Non-pigmented ciliary epithelial cell (primary cell): ENCODE measurements around the gene BTG4.

Experiments used
- DNase-seq: peaks from one replicate; pipeline ENCODE4 v3.0.0-alpha.2; 2010; ENCODE audit warnings: low read depth

BTG4 gene

GRCh38 chr11:111494040-111494439 lies 18.1 kb downstream of the BTG4 start:
- no peak for DNase-seq

DNA sequence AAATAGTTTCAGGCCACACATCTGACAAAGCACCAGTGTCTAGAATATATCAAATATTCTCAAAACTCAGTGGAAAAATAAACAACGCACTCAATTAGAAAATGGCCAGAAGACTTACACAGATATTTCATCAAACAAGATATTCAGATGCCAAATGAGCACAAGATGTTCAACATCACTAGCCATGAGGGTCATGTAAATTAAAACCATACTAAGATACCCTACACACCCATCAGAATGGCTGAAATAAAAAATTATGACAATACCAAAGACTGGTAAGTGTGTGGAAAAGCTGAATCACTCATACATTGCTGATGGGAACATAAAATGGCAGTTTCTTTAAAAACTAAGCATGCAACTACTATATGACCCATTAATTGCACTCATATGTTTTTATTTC lies 21.7 kb downstream of the BTG4 start:
- DNase-seq, result no peak

- no peak for DNase-seq
Observed at GRCh38 chr11:111483431-111483830, 28.8 kb downstream of the BTG4 start.

DNA sequence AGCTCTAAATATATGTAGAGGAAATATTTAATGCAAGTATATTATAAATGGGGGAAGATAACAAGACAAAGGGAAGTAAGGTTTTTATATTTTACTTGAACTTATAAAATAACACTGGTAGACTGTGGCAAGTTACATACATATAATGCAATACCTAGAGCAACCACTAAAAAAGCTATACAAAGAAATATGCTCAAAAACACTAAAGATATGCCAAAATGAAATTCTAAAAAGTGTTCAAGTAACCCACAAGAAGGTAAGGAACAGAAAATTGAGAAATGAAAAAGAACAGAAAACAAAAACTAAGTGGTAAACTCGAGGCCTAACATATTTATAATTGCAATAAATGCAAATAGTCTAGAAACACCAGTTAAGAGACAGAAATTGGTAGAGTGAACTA lies 32.5 kb downstream of the BTG4 start:
- DNase-seq, result no peak

GRCh38 chr11:111477898-111478297 lies 34.3 kb downstream of the BTG4 start:
- DNase-seq, result no peak

- DNase-seq, result no peak
Observed at GRCh38 chr11:111476956-111477355, 35.2 kb downstream of the BTG4 start.

DNA sequence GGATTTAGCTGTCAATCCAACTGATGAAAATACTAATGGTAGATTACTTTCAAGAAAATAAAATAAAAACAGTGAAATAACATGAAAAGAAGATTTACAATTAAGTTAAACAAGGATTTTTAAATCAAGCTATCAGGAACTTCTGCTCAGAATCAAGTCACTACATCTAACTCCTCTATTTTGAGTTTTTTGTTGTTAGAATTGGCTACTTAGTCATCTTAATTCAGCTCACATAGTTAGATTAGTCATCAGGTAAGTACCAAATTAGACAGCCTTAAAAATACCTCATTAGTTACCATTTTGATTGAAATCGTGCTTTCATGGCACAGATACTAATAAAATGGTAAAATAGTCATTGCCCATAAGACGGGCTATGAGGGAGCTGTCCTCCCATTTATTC lies 35.8 kb downstream of the BTG4 start:
- DNase-seq, result no peak

- no peak for DNase-seq
Observed at GRCh38 chr11:111474432-111474831, 37.8 kb downstream of the BTG4 start.

GRCh38 chr11:111472228-111472627 lies 40.0 kb downstream of the BTG4 start:
- DNase-seq, result no peak

GRCh38 chr11:111469200-111469599 lies 43.0 kb downstream of the BTG4 start:
- no peak for DNase-seq

DNA sequence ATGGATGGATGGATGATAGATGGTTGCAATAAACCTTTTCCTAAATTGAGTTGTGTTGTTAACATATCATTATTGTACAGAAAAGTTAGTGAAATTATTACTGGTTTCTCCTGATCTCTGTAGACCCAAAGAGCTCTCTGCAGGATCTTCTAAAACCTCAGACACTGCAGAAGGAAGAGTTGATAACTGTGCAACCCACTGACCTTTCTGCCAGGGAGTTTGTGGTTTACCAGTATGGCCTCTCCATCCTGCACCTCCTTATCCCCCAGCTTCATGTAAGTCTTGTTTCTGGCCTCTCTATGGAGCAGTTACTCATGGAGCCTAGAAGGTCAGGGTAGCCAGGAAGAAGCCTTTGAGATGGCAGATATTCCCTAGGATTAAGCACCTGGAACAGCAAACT lies 45.6 kb downstream of the BTG4 start:
- no peak for DNase-seq

GRCh38 chr11:111465400-111465799 lies 46.8 kb downstream of the BTG4 start:
- DNase-seq, result no peak

- DNase-seq, result no peak
Observed at GRCh38 chr11:111463276-111463675, 48.9 kb downstream of the BTG4 start.

DNA sequence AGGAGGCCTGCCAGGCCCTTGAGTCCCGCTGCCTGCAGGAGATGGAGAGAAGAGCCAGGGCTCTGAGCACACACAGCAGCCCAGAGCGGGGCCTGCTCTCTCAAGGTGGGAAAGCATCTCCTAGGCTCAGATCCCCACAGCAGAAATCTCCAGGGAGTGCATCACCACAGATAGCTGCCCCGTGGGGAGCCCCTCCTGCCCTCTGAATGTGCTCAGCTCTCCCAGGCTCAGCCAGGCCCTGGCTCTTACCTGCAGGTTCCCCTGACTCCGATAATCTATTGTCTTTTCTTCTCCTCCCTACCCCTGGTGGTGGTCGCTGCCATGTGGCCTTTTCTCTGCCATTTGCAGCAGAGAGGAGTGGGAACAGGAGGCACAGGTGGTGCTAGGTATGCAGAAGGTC lies 49.9 kb downstream of the BTG4 start:
- DNase-seq, result no peak

- no peak for DNase-seq
Observed at GRCh38 chr11:111461460-111462235, 50.5 kb downstream of the BTG4 start.

DNA sequence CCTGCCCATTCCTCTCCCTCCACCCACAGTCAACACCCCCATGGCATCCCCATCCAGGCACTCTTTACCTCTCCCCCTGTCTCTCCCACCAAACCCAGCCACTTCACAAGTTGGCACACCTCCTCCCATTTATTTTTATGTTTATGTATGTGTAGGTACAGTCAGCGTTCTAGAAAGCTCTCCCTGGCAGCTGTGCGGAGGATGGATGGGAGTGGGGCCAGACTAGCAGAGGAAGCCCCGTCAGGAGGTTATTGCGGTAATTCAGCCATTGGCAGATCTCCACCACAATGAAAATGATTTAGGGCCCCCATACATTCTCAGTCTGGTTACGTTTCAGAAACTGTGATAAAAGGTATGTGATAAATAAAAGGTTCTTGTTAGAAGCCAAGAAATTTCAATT lies 51.3 kb downstream of the BTG4 start:
- DNase-seq, result no peak

DNA sequence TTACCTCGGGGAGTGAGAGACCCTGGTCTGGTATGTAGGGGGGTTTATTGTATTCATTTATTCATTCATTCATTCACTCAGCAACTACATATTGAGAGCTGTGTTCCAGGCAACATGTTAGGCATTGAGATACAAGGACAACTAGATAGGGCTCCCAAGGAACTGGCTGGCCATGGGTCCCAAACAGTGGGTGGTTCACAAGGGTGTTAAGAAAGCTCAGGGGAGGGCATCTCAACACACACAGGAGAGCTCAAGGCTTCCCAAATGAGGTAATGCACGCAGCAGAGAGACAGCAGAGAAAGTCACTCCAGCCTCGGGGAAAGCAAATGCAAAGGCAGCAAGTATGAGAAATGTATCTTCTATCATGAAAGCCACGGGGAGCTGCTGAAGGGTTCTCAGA lies 51.8 kb downstream of the BTG4 start:
- DNase-seq, result no peak

DNA sequence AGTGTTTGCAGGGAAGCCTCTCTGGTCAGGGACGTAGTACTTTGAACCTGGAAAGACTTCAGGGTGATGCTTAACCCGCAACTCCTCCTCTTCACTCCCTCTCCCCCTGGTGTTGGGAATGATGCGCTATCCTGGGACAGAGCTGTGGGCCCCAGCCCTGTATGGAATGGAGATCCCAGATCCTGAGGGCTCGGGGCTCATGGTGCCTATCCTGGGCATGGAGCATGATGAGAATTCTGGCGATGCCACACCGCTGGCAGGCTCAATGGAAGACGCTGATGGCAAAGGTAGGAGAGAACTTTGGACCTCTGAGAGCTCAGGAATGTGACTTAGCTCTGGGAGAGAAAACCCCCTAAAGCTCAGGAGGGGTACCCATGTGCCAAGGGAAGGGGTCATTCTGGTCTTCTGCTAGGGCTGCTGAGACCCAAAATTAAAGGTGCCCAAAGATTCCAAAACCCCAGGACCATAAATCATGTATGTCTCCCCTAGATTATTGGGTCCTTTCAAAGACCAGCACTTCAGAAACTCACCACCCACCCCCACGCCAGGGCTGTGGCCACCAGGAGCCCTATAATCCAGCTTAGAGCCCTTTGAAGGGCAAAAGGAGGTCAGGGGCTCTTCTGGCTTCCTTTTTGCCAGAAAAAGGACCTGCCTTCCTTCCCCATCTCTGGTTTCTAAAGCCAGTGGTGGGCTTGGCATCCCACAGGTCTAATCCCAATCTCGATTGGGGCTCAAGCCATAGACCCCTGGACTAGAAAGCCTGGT lies 52.5 kb downstream of the BTG4 start:
- DNase-seq, result no peak

DNA sequence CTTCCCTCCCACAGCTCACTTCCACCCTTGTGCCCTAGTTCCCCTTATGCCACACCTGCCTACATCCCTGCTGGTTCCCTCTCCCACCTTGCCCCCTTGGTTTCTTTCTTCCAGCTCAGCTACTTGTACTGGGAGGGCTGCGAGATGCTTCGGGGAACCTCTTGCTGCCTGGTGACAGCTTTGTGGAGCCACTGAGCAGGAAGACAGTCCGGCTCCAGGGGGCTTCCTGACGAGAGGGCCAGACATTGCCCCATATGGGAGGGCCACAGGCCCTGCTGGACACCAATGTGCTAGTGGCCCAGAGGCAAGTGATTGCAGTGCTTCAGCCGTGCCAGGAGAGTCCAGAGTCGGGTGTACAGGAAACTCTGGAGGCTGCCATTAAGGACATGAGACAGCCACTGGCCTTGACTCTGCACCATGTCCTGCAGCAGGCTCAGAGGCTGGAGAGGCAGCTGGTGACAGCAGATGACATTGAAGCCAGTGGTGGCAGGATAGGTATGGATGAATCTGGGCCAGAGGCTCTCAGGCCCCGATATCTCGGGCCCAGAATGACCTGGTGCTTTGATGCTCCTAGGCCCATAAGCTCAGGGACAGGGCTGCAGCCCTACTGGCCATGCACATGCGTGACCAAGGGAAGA lies 54.3 kb downstream of the BTG4 start:
- DNase-seq, result no peak

DNA sequence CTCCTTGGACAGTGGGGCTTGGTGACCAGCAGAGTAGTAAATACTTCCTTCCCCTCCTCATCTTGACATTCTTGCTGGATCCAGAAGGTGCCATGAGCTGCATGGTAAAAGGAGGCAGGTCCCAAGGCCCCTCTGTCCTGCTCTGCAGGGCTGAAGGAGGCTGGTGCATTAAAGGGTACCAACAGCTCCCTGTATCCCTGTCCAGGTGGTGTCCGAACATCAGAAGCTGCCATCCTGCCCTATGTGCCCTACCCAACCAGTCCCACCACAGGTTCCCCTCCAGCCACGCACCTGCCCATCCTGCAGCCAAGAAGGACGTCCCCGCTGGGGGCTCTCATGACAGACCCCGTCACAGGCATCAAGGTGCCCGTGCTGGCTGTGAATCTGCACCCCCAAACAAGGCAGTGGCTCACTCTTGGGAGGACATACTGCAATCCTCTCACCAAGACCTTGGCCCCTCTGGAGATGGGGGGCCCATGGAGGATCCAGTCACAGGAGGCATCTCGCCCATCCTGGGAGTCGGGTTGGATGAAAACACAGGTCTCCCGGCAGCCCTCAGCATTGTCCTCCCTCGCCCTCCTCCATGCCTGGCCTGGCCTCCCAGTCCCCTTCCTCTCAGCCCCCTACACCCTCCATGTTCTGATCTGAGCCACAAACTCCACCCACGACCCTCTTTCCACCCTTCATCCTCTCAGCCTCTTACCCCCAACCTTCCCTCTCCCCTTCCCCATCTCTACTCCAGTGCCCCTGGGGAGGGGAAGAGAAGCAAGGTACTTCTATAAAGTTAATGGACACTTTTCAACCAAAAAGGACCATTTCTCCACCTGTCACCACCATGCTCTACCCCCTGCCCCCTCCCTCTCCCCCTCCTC lies 55.1 kb downstream of the BTG4 start:
- no peak for DNase-seq

DNA sequence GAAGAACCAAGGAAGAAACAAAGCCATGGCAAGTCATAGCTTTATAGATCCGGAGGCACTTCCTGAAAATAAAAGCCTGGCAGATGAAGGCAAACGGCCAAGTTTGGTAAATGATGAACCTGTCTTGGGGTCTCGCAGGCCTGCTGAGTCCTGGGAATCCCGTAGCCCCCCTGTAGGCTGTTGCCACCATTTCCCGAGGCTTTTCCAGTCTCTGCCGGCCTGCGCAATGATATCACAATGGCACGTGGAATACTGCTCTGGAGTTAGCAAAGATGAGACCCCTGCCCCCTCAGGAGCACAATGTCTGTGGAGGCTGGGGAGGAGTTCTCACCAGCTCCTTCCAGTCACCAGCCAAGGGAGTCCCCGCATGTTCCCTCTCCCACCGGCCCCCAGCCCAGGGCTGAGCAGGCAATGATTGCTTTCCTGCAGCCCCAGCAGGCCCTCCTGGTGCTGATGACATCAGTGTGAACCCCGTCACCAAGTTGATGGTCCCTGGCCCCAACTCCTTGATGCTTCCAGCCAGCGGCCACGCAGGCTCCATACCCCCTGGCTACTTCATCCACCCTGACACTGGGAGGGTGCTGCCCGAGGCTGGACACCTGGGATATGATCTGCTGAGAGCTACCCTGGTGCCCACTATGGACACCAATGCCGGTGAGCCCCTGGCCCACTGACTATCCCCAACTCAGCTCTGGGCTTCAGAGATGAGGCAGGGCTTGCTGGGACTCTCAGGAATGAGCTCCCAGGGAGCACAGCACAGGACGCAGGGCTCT lies 55.9 kb downstream of the BTG4 start:
- no peak for DNase-seq
